Breast epithelium (tissue), 4 donors: ENCODE measurements around the gene EIF4H. TPM values are rescaled to one million over a fixed set of nuclear protein-coding genes. Genes with fewer than 3 reads are reported as not detected.

Experiments used
- DNase-seq, 2 donors: peaks; one replicate each; pipeline ENCODE4 v3.0.0-alpha.2; 2019; ENCODE audit warnings: low spot score in 2 of 2
- H3K27ac ChIP-seq, 2 donors: fragments of 200-600 bp; sonication (generic) in 1 of 2; one replicate each; pipeline ENCODE4 v1.5.1; 2016 to 2019; ENCODE audit warnings: mild to moderate bottlenecking in 1 of 2
- H3K27me3 ChIP-seq, 2 donors: fragments of 200-600 bp; sonication (generic) in 1 of 2; one replicate each; pipeline versions ENCODE4 v1.5.1 to v1.6.0; 2017 to 2019; ENCODE audit warnings: control low read depth in 1 of 2, mild to moderate bottlenecking in 1 of 2
- H3K36me3 ChIP-seq: fragments of 200-600 bp; one replicate; pipeline ENCODE4 v1.5.1; 2019
- H3K4me1 ChIP-seq, 2 donors: fragments of 200-600 bp; sonication (generic); one replicate each; pipeline ENCODE4 v1.5.1; 2016 to 2019; ENCODE audit warnings: control low read depth in 1 of 2
- H3K4me3 ChIP-seq, 3 donors: fragments of 200-600 bp; sonication (generic); 1 replicate in 2 of 3; 2 replicates in 1 of 3; pipeline ENCODE4 v1.5.1; 2016 to 2019; ENCODE audit warnings: mild to moderate bottlenecking in 3 of 3, moderate library complexity in 2 of 3
- H3K9me3 ChIP-seq, 2 donors: fragments of 200-600 bp; sonication (generic) in 1 of 2; one replicate each; pipeline ENCODE4 v1.5.1; 2016 to 2019; ENCODE audit warnings: control low read depth in 1 of 2
- CTCF ChIP-seq, 3 donors: fragments of 450-650 bp; IDR thresholded peaks; one replicate each; pipeline ENCODE4 v1.5.1; 2016 to 2017; ENCODE audit warnings: antibody characterized with exemption in 3 of 3, mild to moderate bottlenecking in 3 of 3, moderate library complexity in 3 of 3
- POLR2A ChIP-seq: fragments of 450-650 bp; IDR thresholded peaks from one replicate; pipeline ENCODE4 v1.6.1; 2016; ENCODE audit warnings: antibody characterized with exemption, mild to moderate bottlenecking, moderate library complexity
- intact Hi-C: fragments of 100-400 bp; cut with DNase I; formaldehyde crosslinking; loops from one replicate; pipeline ENCODE4 v1.15.1; 2023; ENCODE audit warnings: low total_unique reads
- total RNA-seq, 3 donors: library from RNA; depleted of rRNA; stranded (reverse); fragments of >200 nt; gene quantifications; one replicate each; pipeline ENCODE4 v1.1.0, GENCODE V29; 2016

The EIF4H gene
- total RNA-seq, 3 donors from 2014 or later: 199 to 256 (median 238) TPM

- no peak for TF ChIP-seq CTCF (IDR thresholded peaks at IDR 0.05)
- TF ChIP-seq POLR2A: no peak
- Histone ChIP-seq H3K27me3 (no peaks in the 10 kb centered on the region), H3K27ac (no peak overlapping the region), H3K4me1 (no peaks in the 10 kb centered on the region), H3K9me3 (no peaks in the 10 kb centered on the region), H3K36me3 (no peaks in the 10 kb centered on the region), H3K4me3 (no peak overlapping the region)
- intact Hi-C loops: no loop called here
- no peak for DNase-seq
These were observed 72.3 kb downstream of the EIF4H start for GRCh38 chr7:74246497-74246896.

Other genes starting within 250 kb of the EIF4H start
- gene ELN, start 146.2 kb upstream of the EIF4H start, total RNA-seq: 100 to 1,000 TPM in 1 of 3 donors, 10 to 100 TPM in 2; 25.9 to 134 (median 31.8) TPM
- gene LIMK1, start 90.6 kb upstream of the EIF4H start, total RNA-seq: 10 to 100 TPM; 18.0 to 18.6 (median 18.1) TPM
- gene LAT2, start 35.6 kb downstream of the EIF4H start, total RNA-seq: 1 to 10 TPM; 6.9 to 9.4 (median 7.7) TPM
- gene RFC2, start 80.0 kb downstream of the EIF4H start, total RNA-seq: 10 to 100 TPM; 15.4 to 25.6 (median 17.1) TPM
- 10 to 100 TPM in 2 of 3 donors, 1 to 10 TPM in 1; 7.3 to 20.3 (median 13.0) TPM for gene CLIP2, start 115.1 kb downstream of the EIF4H start, total RNA-seq